Measurements from ENCODE around the gene IGF2R.

The IGF2R gene

GRCh38 chr6:159983641-159984080 is 14.8 kb downstream of the IGF2R start:
- no peak for TF ChIP-seq CTCF (IDR thresholded peaks at IDR 0.05; ENCODE audit: low read depth, low read length)
- in situ Hi-C loops (cut with HindIII; ENCODE audit: low sequenced_read_pairs) = no loop called here
- DNase-seq (ENCODE audit: low read depth, low spot score) = peak; percentile 61
- H3K4me3 ChIP-seq (ENCODE audit: low read depth, low read length) = no peak overlapping the region

- in situ Hi-C loops (cut with HindIII; ENCODE audit: low sequenced_read_pairs) = no loop called here
- DNase-seq (ENCODE audit: low read depth, low spot score) = peak; percentile 84
- TF ChIP-seq CTCF (IDR thresholded peaks at IDR 0.05; ENCODE audit: low read depth, low read length) = no peak
- no peak overlapping the region for H3K4me3 ChIP-seq (ENCODE audit: low read depth, low read length)
Observed at GRCh38 chr6:159984268-159984786, 15.4 kb downstream of the IGF2R start.

GRCh38 chr6:159985296-159985945 is 16.5 kb downstream of the IGF2R start:
- no peak for DNase-seq (ENCODE audit: low read depth, low spot score)
- TF ChIP-seq CTCF (IDR thresholded peaks at IDR 0.05; ENCODE audit: low read depth, low read length) = no peak

GRCh38 chr6:159988983-159989454 is 20.1 kb downstream of the IGF2R start:
- in situ Hi-C loops (cut with HindIII; ENCODE audit: low sequenced_read_pairs) = no loop called here
- no peak for TF ChIP-seq CTCF (IDR thresholded peaks at IDR 0.05; ENCODE audit: low read depth, low read length)
- peak; percentile 59 for DNase-seq (ENCODE audit: low read depth, low spot score)
- no peak overlapping the region for H3K4me3 ChIP-seq (ENCODE audit: low read depth, low read length)

More at GRCh38 chr6:159985296-159985945, 16.5 kb downstream of the IGF2R start:
- in situ Hi-C loops (cut with HindIII; ENCODE audit: low sequenced_read_pairs) = no loop called here
- no peak overlapping the region for H3K4me3 ChIP-seq (ENCODE audit: low read depth, low read length)

- TF ChIP-seq CTCF (IDR thresholded peaks at IDR 0.05; ENCODE audit: low read depth, low read length) = no peak
- H3K4me3 ChIP-seq (ENCODE audit: low read depth, low read length) = no peak overlapping the region
- in situ Hi-C loops (cut with HindIII; ENCODE audit: low sequenced_read_pairs) = no loop called here
- DNase-seq (ENCODE audit: low read depth, low spot score) = peak; percentile 46
Observed at GRCh38 chr6:159989492-159990480, 20.9 kb downstream of the IGF2R start.

- in situ Hi-C loops (cut with HindIII; ENCODE audit: low sequenced_read_pairs) = no loop called here
- no peak for DNase-seq (ENCODE audit: low read depth, low spot score)
- no peak overlapping the region for H3K4me3 ChIP-seq (ENCODE audit: low read depth, low read length)
- no peak for TF ChIP-seq CTCF (IDR thresholded peaks at IDR 0.05; ENCODE audit: low read depth, low read length)
Observed at GRCh38 chr6:159992366-159992765, 23.5 kb downstream of the IGF2R start.

Data from astrocyte of the spinal cord (primary cell).